IMR-90 (cell line): ENCODE results near the gene SPATA31C1. TPM values are rescaled to one million over a fixed set of nuclear protein-coding genes. Genes with fewer than 3 reads are reported as not detected.
"Not testable (repeated sequence)": the region's sequence is repeated elsewhere in the genome, so short reads cannot be mapped to it uniquely, and the experiment has no call there.

Source experiments
- ATAC-seq: fragments of 200-7000 bp; cut with Tn5 transposase; 2 replicates; pipeline ENCODE4 v1.9.1; 2020; ENCODE audit warnings: low read depth, mild to moderate bottlenecking, moderate library complexity
- BruUV-seq: library from RNA; stranded (reverse); fragments of 400-500 nt; replicated peaks from 2 replicates; lab custom pipeline; 2021; lab: Mats Ljungman, UMichigan
- CTCF ChIA-PET: fragments of 300-600 bp; formaldehyde crosslinking; extraction: SDS; loops from one replicate; lab custom pipeline; 2021; ENCODE audit warnings: antibody characterized with exemption; lab: Yijun Ruan, JAX
- POLR2A ChIA-PET: fragments of 300-600 bp; sonication (Branson Sonifier 250); formaldehyde crosslinking; loops from one replicate; lab custom pipeline; 2022; ENCODE audit warnings: antibody characterized with exemption; ENCODE audit not compliant: unreplicated experiment; lab: Charles Lee
- DNase-seq: peaks from one replicate; pipeline ENCODE4 v3.0.0; 2013
- H2AFZ ChIP-seq: replicated peaks from 2 replicates; pipeline ENCODE3; 2013; ENCODE audit warnings: low read length, mild to moderate bottlenecking; ENCODE audit not compliant: poor library complexity
- H2AK5ac ChIP-seq: 2 replicates; pipeline ENCODE4 v1.6.1; 2013; ENCODE audit warnings: low read depth, low read length, inconsistent platforms
- H2AK9ac ChIP-seq: replicated peaks from 2 replicates; pipeline ENCODE3; 2013; ENCODE audit warnings: mild to moderate bottlenecking, low read depth, low read length, moderate library complexity; ENCODE audit not compliant: poor library complexity
- H2BK120ac ChIP-seq: 2 replicates; pipeline ENCODE4 v1.6.1; 2013; ENCODE audit warnings: low read depth, low read length, inconsistent platforms
- H2BK15ac ChIP-seq: 3 replicates; pipeline ENCODE4 v1.6.1; 2013; ENCODE audit warnings: low read depth, low read length, inconsistent platforms
- H2BK20ac ChIP-seq: 2 replicates; pipeline ENCODE4 v1.6.1; 2013; ENCODE audit warnings: low read depth, mild to moderate bottlenecking, inconsistent platforms, low read length, moderate library complexity
- H2BK5ac ChIP-seq: 2 replicates; pipeline ENCODE4 v1.6.1; 2013; ENCODE audit warnings: mild to moderate bottlenecking, low read depth, low read length, inconsistent platforms; ENCODE audit not compliant: poor library complexity, severe bottlenecking
- H3K14ac ChIP-seq: replicated peaks from 2 replicates; pipeline ENCODE4 v1.6.1; 2013; ENCODE audit warnings: low read depth, low read length, inconsistent platforms
- H3K18ac ChIP-seq: 2 replicates; pipeline ENCODE4 v1.6.1; 2013; ENCODE audit warnings: low read depth, low read length, control low read depth
- H3K23ac ChIP-seq: 2 replicates; pipeline ENCODE4 v1.6.1; 2013; ENCODE audit warnings: low read depth, low read length, inconsistent platforms
- H3K27ac ChIP-seq: 2 replicates; pipeline ENCODE4 v1.5.1; 2013; ENCODE audit warnings: mild to moderate bottlenecking, control low read depth, low read length; ENCODE audit not compliant: insufficient read depth
- H3K27me3 ChIP-seq: 2 replicates; pipeline ENCODE4 v1.6.1; 2013; ENCODE audit warnings: low read length; ENCODE audit not compliant: control insufficient read depth, insufficient read depth
- H3K36me3 ChIP-seq: 2 replicates; pipeline ENCODE4 v1.6.1; 2013; ENCODE audit warnings: low read length, mixed read lengths; ENCODE audit not compliant: control insufficient read depth, insufficient read depth
- H3K4ac ChIP-seq: 2 replicates; pipeline ENCODE4 v1.6.1; 2013; ENCODE audit warnings: low read depth, low read length, inconsistent platforms
- H3K4me1 ChIP-seq: 2 replicates; pipeline ENCODE4 v1.6.1; 2013; ENCODE audit warnings: low read length, mixed read lengths; ENCODE audit not compliant: control insufficient read depth, insufficient read depth
- H3K4me2 ChIP-seq: 2 replicates; pipeline ENCODE4 v1.6.1; 2013; ENCODE audit warnings: low read depth, mild to moderate bottlenecking, control low read depth, low read length, moderate library complexity
- H3K4me3 ChIP-seq: 2 replicates; pipeline ENCODE4 v1.5.1; 2013; ENCODE audit warnings: low read depth, mild to moderate bottlenecking, control low read depth, low read length, moderate library complexity; ENCODE audit not compliant: insufficient read depth
- H3K56ac ChIP-seq: 2 replicates; pipeline ENCODE4 v1.6.1; 2013; ENCODE audit warnings: low read length, inconsistent platforms; ENCODE audit not compliant: insufficient read depth; ENCODE audit errors: extremely low read depth
- H3K79me1 ChIP-seq, 2 experiments: 2 replicates each; pipeline ENCODE4 v1.6.1; 2013; ENCODE audit warnings: low read length in 2 of 2, inconsistent platforms in 1 of 2, low read depth in 1 of 2
- H3K9ac ChIP-seq: 2 replicates; pipeline ENCODE4 v1.6.1; 2013; ENCODE audit warnings: low read depth, low read length, control low read depth
- H3K9me1 ChIP-seq: 2 replicates; pipeline ENCODE4 v1.6.1; 2013; ENCODE audit warnings: low read length, inconsistent platforms; ENCODE audit not compliant: insufficient read depth
- H3K9me3 ChIP-seq: 2 replicates; pipeline ENCODE4 v1.6.1; 2013; ENCODE audit warnings: low read length; ENCODE audit not compliant: control insufficient read depth, insufficient read depth
- H4K20me1 ChIP-seq: 2 replicates; pipeline ENCODE4 v1.6.1; 2013; ENCODE audit warnings: low read length, inconsistent platforms; ENCODE audit not compliant: insufficient read depth
- H4K5ac ChIP-seq: 2 replicates; pipeline ENCODE4 v1.6.1; 2013; ENCODE audit warnings: mild to moderate bottlenecking, low read depth, low read length, control low read depth
- H4K8ac ChIP-seq, 2 experiments: 2 replicates each; pipeline ENCODE4 v1.6.1; 2013; ENCODE audit warnings: low read depth in 2 of 2, low read length in 2 of 2, control low read depth in 1 of 2, inconsistent platforms in 1 of 2
- H4K91ac ChIP-seq: 2 replicates; pipeline ENCODE4 v1.6.1; 2013; ENCODE audit warnings: low read depth, low read length, inconsistent platforms; ENCODE audit not compliant: insufficient read depth
- BHLHE40 ChIP-seq: fragments of 150-350 bp; IDR thresholded peaks from 2 replicates; pipeline ENCODE4 v1.6.1; 2016; ENCODE audit warnings: mild to moderate bottlenecking, low read depth, low read length
- CEBPB ChIP-seq: IDR thresholded peaks from 2 replicates; pipeline ENCODE4 v1.6.1; 2012; ENCODE audit warnings: low read depth, low read length, improper control_type of control experiment
- ELK1 ChIP-seq: fragments of 150-350 bp; IDR thresholded peaks from 2 replicates; pipeline ENCODE4 v1.6.1; 2016; ENCODE audit warnings: low read depth, mild to moderate bottlenecking, low read length, moderate library complexity, borderline replicate concordance
- FOS ChIP-seq: fragments of 150-350 bp; IDR thresholded peaks from 2 replicates; pipeline ENCODE4 v1.6.1; 2016; ENCODE audit warnings: low read depth, low read length
- MAZ ChIP-seq: IDR thresholded peaks from 2 replicates; pipeline ENCODE4 v1.6.1; 2012; ENCODE audit warnings: low read depth, mild to moderate bottlenecking, low read length, improper control_type of control experiment, moderate library complexity, borderline replicate concordance
- MXI1 ChIP-seq: IDR thresholded peaks from 2 replicates; pipeline ENCODE4 v1.6.1; 2012; ENCODE audit warnings: low read depth, mild to moderate bottlenecking, low read length, moderate library complexity, borderline replicate concordance
- NFE2L2 ChIP-seq: fragments of 150-350 bp; IDR thresholded peaks from 2 replicates; pipeline ENCODE4 v1.6.1; 2016; ENCODE audit warnings: low read depth, mild to moderate bottlenecking, low read length
- POLR2A ChIP-seq: IDR thresholded peaks from 2 replicates; pipeline ENCODE4 v1.6.1; 2012; ENCODE audit warnings: mild to moderate bottlenecking, low read depth, low read length
- RFX5 ChIP-seq: IDR thresholded peaks from 2 replicates; pipeline ENCODE4 v1.8.0; 2012; ENCODE audit warnings: low read depth, mild to moderate bottlenecking, low read length, moderate library complexity
- WGBS, 2 experiments: methylation state at CpG; one replicate each; pipeline versions ENCODE4 v1.1.5 to v1.1.7; 2013; ENCODE audit warnings: missing lambda C conversion rate in 2 of 2; ENCODE audit not compliant: insufficient read length in 1 of 2; ENCODE audit errors: extremely low coverage in 2 of 2; 5-methylcytosine and 5-hydroxymethylcytosine counted together
- dilution Hi-C: fragments of 300-500 bp; cut with HindIII; formaldehyde crosslinking; loops from one replicate; pipeline ENCODE4 v1.14.3; 2018; ENCODE audit warnings: low sequenced_read_pairs; ENCODE audit not compliant: unreplicated experiment
- in situ Hi-C: fragments of 300-500 bp; cut with MboI; formaldehyde crosslinking; loops from 3 replicates; pipeline ENCODE4 v1.14.3; 2019; ENCODE audit warnings: low sequenced_read_pairs, inconsistent platforms, mixed read lengths
- intact Hi-C: fragments of 100-400 bp; cut with micrococcal nuclease; formaldehyde crosslinking; loops from 2 replicates; pipeline ENCODE4 v1.10.0; 2022
- polyA plus RNA-seq, 3 experiments: library from polyadenylated mRNA; depleted of rRNA; stranded (reverse); fragments of >200 nt; gene quantifications; 2 replicates each; pipeline ENCODE4 v1.2.3, GENCODE V29; 2012; ENCODE audit warnings: low replicate concordance in 1 of 3
- total RNA-seq: library from RNA; depleted of rRNA; stranded (reverse); fragments of >200 nt; gene quantifications from 2 replicates; pipeline ENCODE4 v1.2.3, GENCODE V29; 2012

SPATA31C1 gene
- total and polyA plus RNA-seq, 2 of the 4 experiments (the other 2 are of a cell fraction) = not detected

- no peak overlapping the region for H3K4ac ChIP-seq
- no peaks in the 10 kb centered on the region for H4K20me1 ChIP-seq
- H3K79me1 ChIP-seq = no peaks in the 10 kb centered on the region
- no peak overlapping the region for H2AFZ ChIP-seq
- intact Hi-C loops (no loop called here), in situ Hi-C loops (no loop called here), dilution Hi-C loops (no loop called here)
- BruUV-seq = no TSS peak
- TF ChIP-seq FOS = no peak
- no peak for TF ChIP-seq NFE2L2
- TF ChIP-seq CEBPB = no peak
- TF ChIP-seq BHLHE40 = no peak
- TF ChIP-seq MAZ = no peak
- no peak for TF ChIP-seq ELK1
- TF ChIP-seq POLR2A = no peak
- no peak for TF ChIP-seq MXI1
- no peak for TF ChIP-seq RFX5
- H4K8ac ChIP-seq = no peak overlapping the region
- H3K9ac ChIP-seq = no peak overlapping the region
- no peak overlapping the region for H2AK5ac ChIP-seq
- no peak overlapping the region for H3K18ac ChIP-seq
- no peaks in the 10 kb centered on the region for H3K4me1 ChIP-seq
- H3K14ac ChIP-seq = no peak overlapping the region
- no peak overlapping the region for H2BK120ac ChIP-seq
- DNase-seq (peak; percentile 34), ATAC-seq (no peak)
- no peaks in the 10 kb centered on the region for H3K9me1 ChIP-seq
- ChIA-PET CTCF (no interaction called here), POLR2A (no interaction called here)
- no peaks in the 10 kb centered on the region for H3K36me3 ChIP-seq
- H3K4me3 ChIP-seq = no peak overlapping the region
- no peak overlapping the region for H2BK20ac ChIP-seq
- no peak overlapping the region for H3K23ac ChIP-seq
- no peak overlapping the region for H4K5ac ChIP-seq
- H2BK5ac ChIP-seq = no peak overlapping the region
- no peak overlapping the region for H2BK15ac ChIP-seq
- H3K4me2 ChIP-seq = no peak overlapping the region
- no peak overlapping the region for H3K27ac ChIP-seq
- H4K91ac ChIP-seq = no peak overlapping the region
- no peaks in the 10 kb centered on the region for H3K27me3 ChIP-seq
- H2AK9ac ChIP-seq = no peak overlapping the region
- no peaks in the 10 kb centered on the region; the same call in 1 of the 2 replicates for H3K9me3 ChIP-seq
- no peak overlapping the region for H3K56ac ChIP-seq
Measured at GRCh38 chr9:87898151-87898550, 19.6 kb upstream of the SPATA31C1 start.

GRCh38 chr9:87902371-87902770 is 15.4 kb upstream of the SPATA31C1 start:
- H2AFZ ChIP-seq, H3K4me3 ChIP-seq, H2BK120ac ChIP-seq, H4K8ac ChIP-seq, H2AK5ac ChIP-seq, H3K79me1 ChIP-seq, H2AK9ac ChIP-seq, H3K27me3 ChIP-seq, H2BK5ac ChIP-seq, H4K20me1 ChIP-seq, BruUV-seq, H3K23ac ChIP-seq, H3K36me3 ChIP-seq, H3K27ac ChIP-seq, H3K9ac ChIP-seq, H3K14ac ChIP-seq, H4K91ac ChIP-seq, H3K4me2 ChIP-seq, H2BK15ac ChIP-seq, H3K4ac ChIP-seq, CTCF ChIA-PET, H3K56ac ChIP-seq, H4K5ac ChIP-seq, intact Hi-C loops, H3K18ac ChIP-seq, H3K4me1 ChIP-seq, POLR2A ChIA-PET, H2BK20ac ChIP-seq, dilution Hi-C loops, DNase-seq, H3K9me1 ChIP-seq, in situ Hi-C loops, H3K9me3 ChIP-seq, ATAC-seq: not testable (repeated sequence)
- WGBS, 2 experiments = 89% methylated on average over 5 of the region's 11 CpGs; no CpG with 5 or more reads in 1 of the 2 experiments
